PFSK-1 (cell line): ENCODE measurements around the gene MAPK14.

Experiments used
- FOXP2 ChIP-seq: optimal IDR thresholded peaks from 2 replicates; pipeline ENCODE3; 2011; ENCODE audit warnings: borderline replicate concordance, control low read depth, inconsistent platforms; ENCODE audit not compliant: insufficient read depth; ENCODE audit errors: extremely low read length, extremely low read depth
- POLR2AphosphoS5 ChIP-seq: IDR thresholded peaks from 2 replicates; pipeline ENCODE4 v1.6.1; 2012; ENCODE audit warnings: low read depth, mild to moderate bottlenecking, control low read depth, low read length, moderate library complexity
- SIN3A ChIP-seq: IDR thresholded peaks from 2 replicates; pipeline ENCODE4 v1.6.1; 2012; ENCODE audit warnings: mild to moderate bottlenecking, low read length, moderate library complexity, borderline replicate concordance; ENCODE audit not compliant: insufficient read depth
- TAF1 ChIP-seq: IDR thresholded peaks from 2 replicates; pipeline ENCODE4 v1.6.1; 2012; ENCODE audit warnings: low read length, control low read depth, borderline replicate concordance; ENCODE audit not compliant: insufficient read depth
- TF ChIP-seq, protein P1 (sequence below), 2 experiments: IDR thresholded peaks; 2 replicates each; pipeline versions ENCODE4 v1.6.1 to v1.8.0; 2011 to 2012; ENCODE audit warnings: low read depth in 2 of 2, low read length in 2 of 2, control low read depth in 1 of 2, inconsistent platforms in 1 of 2, mild to moderate bottlenecking in 1 of 2, moderate library complexity in 1 of 2; ENCODE audit not compliant: insufficient read depth in 1 of 2

The MAPK14 gene

DNA sequence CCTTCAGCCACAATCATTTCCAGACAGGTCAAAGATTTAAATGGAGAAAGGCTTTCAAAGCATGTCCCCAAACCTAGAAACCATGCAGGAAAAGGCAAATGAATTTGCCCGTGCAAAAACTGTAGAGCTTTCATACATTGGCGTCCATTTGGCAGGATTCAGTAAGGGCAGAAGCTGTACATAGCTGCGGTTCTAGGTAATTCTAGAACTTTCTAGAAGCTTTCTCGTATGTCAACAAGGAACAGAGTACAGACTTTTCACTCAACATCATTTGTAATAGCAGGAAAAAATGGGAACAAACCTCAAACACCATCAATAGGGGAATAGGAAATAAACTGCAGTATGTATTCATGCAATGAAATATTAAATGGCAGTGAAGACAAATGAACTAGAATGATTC is 91.6 kb downstream of the MAPK14 start:
- TF ChIP-seq FOXP2 (no peak), POLR2AphosphoS5 (no peak), SIN3A (no peak), TAF1 (no peak)
- TF ChIP-seq, protein P1, sequence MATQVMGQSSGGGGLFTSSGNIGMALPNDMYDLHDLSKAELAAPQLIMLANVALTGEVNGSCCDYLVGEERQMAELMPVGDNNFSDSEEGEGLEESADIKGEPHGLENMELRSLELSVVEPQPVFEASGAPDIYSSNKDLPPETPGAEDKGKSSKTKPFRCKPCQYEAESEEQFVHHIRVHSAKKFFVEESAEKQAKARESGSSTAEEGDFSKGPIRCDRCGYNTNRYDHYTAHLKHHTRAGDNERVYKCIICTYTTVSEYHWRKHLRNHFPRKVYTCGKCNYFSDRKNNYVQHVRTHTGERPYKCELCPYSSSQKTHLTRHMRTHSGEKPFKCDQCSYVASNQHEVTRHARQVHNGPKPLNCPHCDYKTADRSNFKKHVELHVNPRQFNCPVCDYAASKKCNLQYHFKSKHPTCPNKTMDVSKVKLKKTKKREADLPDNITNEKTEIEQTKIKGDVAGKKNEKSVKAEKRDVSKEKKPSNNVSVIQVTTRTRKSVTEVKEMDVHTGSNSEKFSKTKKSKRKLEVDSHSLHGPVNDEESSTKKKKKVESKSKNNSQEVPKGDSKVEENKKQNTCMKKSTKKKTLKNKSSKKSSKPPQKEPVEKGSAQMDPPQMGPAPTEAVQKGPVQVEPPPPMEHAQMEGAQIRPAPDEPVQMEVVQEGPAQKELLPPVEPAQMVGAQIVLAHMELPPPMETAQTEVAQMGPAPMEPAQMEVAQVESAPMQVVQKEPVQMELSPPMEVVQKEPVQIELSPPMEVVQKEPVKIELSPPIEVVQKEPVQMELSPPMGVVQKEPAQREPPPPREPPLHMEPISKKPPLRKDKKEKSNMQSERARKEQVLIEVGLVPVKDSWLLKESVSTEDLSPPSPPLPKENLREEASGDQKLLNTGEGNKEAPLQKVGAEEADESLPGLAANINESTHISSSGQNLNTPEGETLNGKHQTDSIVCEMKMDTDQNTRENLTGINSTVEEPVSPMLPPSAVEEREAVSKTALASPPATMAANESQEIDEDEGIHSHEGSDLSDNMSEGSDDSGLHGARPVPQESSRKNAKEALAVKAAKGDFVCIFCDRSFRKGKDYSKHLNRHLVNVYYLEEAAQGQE (IDR thresholded peaks at IDR 0.05; ENCODE audit: insufficient read depth in 1 of 2, low read depth in 2 of 2, low read length in 2 of 2), result no peak

DNA sequence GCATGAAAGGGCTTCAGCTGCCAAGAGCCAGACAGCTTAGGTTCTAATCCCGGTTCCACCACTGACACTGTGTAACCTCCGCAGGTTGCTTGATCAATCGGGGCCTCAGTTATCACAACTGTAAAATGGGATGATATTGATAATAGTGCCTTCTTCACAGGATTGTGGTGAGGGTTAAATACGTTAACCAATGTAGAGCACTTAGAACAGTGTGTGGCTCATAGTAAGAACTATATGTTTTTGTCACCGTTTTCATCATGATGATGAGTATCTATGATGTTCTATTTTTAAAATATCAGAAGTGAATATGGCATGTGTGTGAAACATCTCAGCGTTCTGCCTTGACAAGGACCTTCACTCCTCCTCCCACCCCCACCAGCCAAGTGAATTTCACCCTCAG is 92.4 kb downstream of the MAPK14 start:
- TF ChIP-seq POLR2AphosphoS5 (no peak), FOXP2 (no peak), SIN3A (no peak), TAF1 (no peak)
- TF ChIP-seq, protein P1 (IDR thresholded peaks at IDR 0.05; ENCODE audit: insufficient read depth in 1 of 2, low read depth in 2 of 2, low read length in 2 of 2), result no peak

DNA sequence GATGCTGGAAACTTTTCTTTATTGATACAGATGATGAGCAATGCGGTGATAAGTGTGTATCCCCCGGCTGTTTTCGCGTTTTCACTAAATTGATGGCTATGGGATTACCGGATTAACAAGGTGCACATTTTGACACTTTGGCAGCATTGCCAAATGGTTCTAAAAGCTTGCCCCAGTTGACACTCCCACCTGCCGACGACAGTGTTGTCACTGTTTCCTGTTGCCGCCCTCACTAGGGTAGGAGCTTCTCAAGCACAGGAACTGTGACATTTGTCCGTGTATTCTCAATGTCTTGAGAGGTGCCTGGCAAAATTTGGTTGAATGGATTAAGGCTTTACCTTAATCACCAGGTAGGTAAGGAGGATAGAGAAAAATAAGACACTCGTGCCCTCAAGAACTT is 92.9 kb downstream of the MAPK14 start:
- no peak for TF ChIP-seq SIN3A
- TF ChIP-seq TAF1, result no peak
- TF ChIP-seq, protein P1 (IDR thresholded peaks at IDR 0.05; ENCODE audit: insufficient read depth in 1 of 2, low read depth in 2 of 2, low read length in 2 of 2), result no peak
- no peak for TF ChIP-seq POLR2AphosphoS5
- TF ChIP-seq FOXP2, result no peak

DNA sequence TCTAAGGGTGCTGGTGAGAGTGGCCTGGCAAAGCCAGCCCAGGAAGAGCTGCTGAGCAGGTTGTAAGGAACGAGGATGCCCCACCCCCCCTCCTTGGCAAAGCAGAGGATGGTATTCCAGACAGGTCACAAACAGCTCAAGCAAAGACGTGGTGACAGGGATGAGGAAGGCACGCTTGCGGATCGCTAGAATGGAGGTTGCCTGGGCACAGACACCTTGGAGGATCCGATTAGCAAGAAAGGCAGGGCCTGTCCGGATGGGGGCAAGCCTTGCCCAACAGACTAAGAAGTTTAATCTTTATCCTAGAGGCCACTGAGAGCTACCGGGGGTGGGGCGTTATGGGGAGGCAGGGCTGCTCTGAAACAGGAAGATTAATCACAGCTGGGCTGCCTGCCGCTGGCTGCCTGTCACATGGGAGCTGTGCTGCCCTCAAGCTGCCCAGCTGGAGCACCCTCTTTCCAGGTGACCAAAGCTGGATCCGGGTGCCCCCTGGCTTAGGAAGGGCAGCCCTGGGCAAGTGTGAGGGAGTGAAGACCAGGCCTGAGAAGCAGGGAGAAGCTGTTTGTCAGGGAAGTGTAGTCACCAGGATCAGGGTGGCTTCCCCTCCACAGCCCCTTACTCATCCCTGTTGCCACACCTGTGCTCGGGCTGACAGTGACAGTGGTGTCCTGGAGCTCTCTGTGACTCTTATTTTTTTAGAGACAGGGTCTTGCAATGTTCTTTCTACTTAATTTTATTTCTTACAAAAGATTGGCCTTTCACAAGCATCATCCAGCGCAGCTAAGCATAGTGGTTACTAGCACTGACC is 93.6 kb downstream of the MAPK14 start:
- TF ChIP-seq TAF1, result no peak
- TF ChIP-seq FOXP2, result no peak
- no peak for TF ChIP-seq POLR2AphosphoS5
- TF ChIP-seq SIN3A, result no peak

DNA sequence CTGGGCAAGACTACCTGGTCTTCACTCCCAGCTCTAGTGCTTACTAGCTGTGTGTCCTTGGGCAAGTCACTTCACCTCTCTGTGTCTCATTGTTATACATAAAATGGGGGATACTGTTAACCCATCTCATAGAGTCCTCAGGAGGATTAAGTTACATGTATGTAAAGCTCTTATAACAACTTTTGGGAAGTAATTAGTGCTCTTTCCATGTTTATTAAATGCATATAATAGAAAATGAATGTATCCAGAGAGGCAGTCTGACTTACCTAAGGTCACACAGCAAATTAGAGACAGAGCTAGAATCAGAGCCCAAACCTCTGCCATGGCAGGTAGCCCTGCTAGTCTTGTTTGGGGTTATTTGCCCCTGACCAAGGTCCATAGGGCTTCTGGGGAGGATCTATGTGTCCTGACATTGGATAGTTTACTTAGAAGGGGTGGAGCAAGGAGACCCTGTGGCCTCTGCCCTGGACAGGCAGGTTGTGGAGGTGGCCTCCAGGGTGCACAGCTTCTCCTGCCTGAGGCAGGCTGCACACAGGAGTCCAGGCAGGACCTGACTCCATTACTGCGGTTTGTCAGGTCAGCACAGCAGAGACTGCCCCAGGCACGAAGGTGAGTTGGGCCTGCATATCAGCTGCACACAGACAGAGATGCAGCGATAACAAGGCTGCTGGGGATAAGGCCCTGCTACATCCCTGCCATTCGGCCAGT is 94.3 kb downstream of the MAPK14 start:
- TF ChIP-seq SIN3A, result no peak
- TF ChIP-seq, protein P1 (IDR thresholded peaks at IDR 0.05; ENCODE audit: insufficient read depth in 1 of 2, low read depth in 2 of 2, low read length in 2 of 2), result no peak
- no peak for TF ChIP-seq FOXP2
- TF ChIP-seq POLR2AphosphoS5, result no peak
- TF ChIP-seq TAF1, result no peak
